Fibroblast of pulmonary artery (primary cell): Measurements from ENCODE around the gene ATXN10.

Source experiments
- DNase-seq: peaks from one replicate; pipeline ENCODE4 v3.0.0-alpha.2; 2010; ENCODE audit warnings: low read depth
- H3K4me3 ChIP-seq: replicated peaks from 2 replicates; pipeline ENCODE4 v1.5.1; 2011; ENCODE audit warnings: low read depth, mild to moderate bottlenecking, control low read depth, low read length, moderate library complexity
- TF ChIP-seq, protein P1 (sequence below): IDR thresholded peaks from 2 replicates; pipeline ENCODE4 v1.5.1; 2011; ENCODE audit warnings: mild to moderate bottlenecking, control low read depth, low read length, inconsistent platforms; ENCODE audit errors: missing control alignments

ATXN10 gene

DNA sequence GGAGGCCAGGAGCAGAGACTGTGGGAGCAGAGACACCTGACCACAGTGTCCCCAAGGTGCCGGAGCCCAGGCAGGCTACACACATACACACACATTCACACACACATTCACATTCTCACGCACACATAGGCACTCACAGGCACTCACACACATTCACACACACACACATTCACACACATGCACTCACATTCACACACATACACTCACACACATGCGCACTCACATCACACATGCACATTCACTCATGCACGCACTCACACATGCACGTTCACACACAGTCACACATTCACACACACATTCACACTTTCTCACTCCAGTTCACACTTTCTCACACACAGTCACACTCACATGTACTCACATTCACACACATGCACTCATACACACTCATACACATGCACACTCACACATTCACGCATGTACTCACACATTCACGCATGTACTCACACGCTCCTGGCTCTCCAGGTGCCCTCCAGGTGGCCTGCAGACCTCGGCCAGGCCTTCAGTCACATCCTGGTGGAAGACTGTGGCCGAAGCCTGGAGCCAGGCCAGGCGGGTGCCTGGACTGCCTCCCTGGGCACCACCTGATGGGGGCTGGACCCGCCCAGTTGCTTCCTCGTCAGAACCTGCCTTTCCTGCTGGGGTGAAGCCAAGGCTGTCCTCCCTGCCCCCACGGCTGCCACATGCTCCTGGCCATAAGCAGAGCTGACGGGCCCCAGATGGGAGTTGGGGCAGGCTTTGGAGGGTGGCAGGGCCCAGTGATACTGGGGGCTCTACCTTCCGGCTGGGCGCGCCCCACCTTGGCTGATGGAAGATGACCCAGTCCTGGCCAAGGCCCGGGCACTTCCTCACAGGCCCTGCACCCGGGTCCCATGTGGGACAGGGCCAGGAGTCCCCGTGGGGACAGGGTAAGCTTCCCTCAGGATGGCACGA, 215.8 kb downstream of the ATXN10 start:
- TF ChIP-seq, protein P1, sequence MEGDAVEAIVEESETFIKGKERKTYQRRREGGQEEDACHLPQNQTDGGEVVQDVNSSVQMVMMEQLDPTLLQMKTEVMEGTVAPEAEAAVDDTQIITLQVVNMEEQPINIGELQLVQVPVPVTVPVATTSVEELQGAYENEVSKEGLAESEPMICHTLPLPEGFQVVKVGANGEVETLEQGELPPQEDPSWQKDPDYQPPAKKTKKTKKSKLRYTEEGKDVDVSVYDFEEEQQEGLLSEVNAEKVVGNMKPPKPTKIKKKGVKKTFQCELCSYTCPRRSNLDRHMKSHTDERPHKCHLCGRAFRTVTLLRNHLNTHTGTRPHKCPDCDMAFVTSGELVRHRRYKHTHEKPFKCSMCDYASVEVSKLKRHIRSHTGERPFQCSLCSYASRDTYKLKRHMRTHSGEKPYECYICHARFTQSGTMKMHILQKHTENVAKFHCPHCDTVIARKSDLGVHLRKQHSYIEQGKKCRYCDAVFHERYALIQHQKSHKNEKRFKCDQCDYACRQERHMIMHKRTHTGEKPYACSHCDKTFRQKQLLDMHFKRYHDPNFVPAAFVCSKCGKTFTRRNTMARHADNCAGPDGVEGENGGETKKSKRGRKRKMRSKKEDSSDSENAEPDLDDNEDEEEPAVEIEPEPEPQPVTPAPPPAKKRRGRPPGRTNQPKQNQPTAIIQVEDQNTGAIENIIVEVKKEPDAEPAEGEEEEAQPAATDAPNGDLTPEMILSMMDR: no peak
- no peak overlapping the region for H3K4me3 ChIP-seq
- no peak for DNase-seq

DNA sequence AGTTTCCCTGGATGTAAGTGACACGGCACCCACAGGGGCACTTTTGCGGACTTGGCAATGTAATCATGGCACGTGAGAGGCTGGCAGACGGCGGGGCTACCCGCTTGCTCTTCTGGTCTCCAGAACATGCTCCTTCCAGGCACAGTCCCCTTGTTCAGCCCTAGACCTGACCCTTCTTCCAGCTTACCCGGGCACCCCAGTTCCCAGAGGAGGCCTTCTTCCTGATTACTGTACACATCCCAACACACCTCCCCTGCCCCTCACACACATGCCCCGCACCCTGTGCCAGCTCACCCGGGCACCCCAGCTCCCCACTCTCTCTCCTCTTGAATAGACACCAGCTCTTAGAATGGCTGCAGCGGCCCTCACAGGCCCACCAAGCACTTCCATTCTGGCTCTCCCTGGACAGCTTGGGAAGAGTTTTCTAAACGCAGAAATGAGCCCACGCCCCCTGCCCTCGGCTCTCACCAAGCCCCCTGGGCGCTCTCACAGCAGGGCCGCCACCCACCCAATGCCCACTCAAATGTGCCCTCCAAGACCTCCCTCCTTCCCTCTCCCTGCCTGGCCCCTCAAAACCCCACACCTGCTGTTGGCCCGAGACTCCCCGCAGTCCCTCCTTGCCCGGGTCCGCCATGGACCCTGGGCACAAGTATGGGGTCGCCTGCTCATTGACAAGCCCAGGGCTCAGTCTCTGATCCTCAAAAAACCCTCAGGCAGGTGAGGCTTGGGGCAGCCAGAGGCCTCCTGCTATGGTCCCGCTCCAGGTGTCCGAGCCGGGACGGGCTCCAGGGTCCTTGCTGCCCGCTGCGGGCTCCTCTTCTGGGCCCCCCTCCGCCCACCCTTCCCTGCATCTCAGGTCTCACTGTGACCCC, 216.8 kb downstream of the ATXN10 start:
- TF ChIP-seq, protein P1: no peak
- no peak for DNase-seq
- no peak overlapping the region for H3K4me3 ChIP-seq

DNA sequence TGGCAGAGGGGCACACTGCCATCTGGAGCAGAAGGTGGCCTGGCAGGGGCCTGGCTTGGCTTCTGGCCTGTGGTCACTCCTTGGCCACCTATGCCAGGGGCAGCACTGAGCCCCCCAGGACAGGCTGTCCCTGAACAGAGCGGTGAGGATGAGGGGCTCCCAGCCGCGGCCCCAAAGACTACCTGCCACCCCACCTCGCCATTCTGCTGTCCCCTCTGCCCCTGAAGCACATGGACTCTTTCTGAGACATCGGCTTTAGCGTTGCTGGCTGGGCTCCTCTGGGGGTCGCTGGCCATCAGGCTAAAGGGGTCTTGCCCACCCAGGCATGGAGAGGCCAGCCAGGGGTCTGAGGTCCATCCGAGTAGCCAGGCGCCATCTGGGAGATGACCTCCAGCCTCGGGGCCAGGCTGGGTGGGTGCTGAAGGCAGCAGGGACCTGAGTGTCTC, 217.5 kb downstream of the ATXN10 start:
- H3K4me3 ChIP-seq: no peak overlapping the region
- TF ChIP-seq, protein P1: no peak
- DNase-seq: no peak

DNA sequence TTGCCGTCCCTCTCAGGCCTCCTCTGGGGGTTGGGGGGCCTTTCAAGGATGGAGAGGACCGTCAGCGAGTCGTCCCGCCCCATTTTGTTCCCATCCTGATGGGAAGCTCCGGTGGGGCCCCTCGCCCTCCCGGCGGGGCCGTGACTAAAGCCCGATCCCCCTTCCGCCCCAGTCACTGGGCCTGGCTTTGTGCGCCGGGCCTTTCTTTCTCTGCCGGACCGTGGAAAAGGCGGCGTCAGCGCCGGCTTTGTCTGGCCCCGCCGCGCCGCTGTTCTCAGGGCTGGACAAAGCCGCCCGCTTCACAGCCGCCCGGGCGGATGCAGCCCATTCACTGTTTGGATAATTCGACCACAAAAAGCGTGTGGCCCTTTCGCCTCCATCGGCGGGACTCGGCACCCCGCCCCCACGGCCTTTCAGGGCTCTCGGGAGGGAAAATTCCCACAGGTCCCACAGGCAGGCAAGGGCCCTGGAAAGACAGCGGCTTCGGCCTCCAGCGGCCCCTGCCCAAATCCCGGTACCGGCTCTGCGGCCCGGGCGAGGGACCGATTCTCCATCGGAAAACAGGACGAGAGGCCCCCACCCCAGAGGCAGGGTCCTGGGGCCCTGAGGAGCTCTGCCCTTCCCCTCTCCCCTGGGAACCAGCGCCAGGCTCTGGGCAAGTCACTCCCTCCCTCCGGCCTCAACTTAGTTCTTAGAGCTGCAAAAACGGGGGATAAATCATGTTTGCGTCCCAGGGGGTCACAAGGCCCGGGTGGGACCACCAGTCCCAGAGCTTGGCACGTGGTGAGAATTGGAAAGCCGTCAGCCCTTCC, 218.1 kb downstream of the ATXN10 start:
- H3K4me3 ChIP-seq: no peak overlapping the region
- TF ChIP-seq, protein P1: no peak
- DNase-seq: no peak

DNA sequence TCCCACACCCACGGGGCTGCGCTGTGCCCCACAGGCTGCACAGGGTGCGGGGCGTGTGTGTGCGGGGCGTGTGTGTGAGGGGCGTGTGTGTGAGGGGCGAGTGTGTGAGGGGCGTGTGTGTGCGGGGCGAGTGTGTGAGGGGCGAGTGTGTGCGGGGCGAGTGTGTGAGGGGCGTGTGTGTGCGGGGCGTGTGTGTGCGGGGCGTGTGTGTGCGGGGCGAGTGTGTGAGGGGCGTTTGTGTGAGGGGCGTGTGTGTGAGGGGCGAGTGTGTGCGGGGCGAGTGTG, 218.7 kb downstream of the ATXN10 start:
- DNase-seq: no peak
- no peak overlapping the region for H3K4me3 ChIP-seq
- TF ChIP-seq, protein P1: no peak

DNA sequence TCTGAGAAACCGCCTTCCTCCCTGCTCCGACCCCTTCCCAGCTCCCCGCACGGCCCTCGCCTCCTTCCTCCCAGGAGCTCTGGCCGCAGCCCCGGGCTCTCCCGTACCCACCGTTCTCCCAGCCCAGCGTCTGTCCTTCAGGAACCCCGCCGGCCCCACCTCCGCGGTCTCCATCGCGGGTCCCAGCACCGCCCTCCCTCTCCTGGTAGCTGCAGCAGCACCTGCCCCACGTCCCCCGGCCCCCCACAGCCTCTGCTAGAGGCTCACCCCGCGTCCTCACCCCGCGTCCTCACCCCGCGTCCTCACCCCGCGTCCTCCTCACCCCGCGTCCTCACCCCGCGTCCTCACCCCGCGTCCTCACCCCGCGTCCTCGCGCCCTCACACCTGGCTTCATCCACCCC, 219.4 kb downstream of the ATXN10 start:
- TF ChIP-seq, protein P1: no peak
- no peak for DNase-seq
- H3K4me3 ChIP-seq: no peak overlapping the region
